Glutamatergic neuron (in vitro differentiated cells): ENCODE measurements around the gene TMBIM4. TPM values are rescaled to one million over a fixed set of nuclear protein-coding genes. Genes with fewer than 3 reads are reported as not detected.

Source experiments
- DNase-seq: peaks from one replicate; pipeline ENCODE4 v3.0.0; 2022
- H3K27ac Mint-ChIP-seq: one replicate; pipeline ENCODE4 v1.8.0; 2020; ENCODE audit warnings: mild to moderate bottlenecking, mixed read lengths, inconsistent platforms; ENCODE audit not compliant: unreplicated experiment
- H3K27me3 Mint-ChIP-seq: one replicate; pipeline ENCODE4 v1.8.0; 2020; ENCODE audit warnings: mild to moderate bottlenecking, moderate library complexity, mixed read lengths, inconsistent platforms; ENCODE audit not compliant: unreplicated experiment
- H3K36me3 Mint-ChIP-seq: one replicate; pipeline ENCODE4 v1.8.0; 2020; ENCODE audit warnings: mild to moderate bottlenecking, mixed read lengths, inconsistent platforms; ENCODE audit not compliant: unreplicated experiment
- H3K4me1 Mint-ChIP-seq: one replicate; pipeline ENCODE4 v1.8.0; 2020; ENCODE audit warnings: mild to moderate bottlenecking, low read depth, mixed read lengths, inconsistent platforms; ENCODE audit not compliant: unreplicated experiment
- H3K4me3 Mint-ChIP-seq: one replicate; pipeline ENCODE4 v1.8.0; 2020; ENCODE audit warnings: mild to moderate bottlenecking, mixed read lengths, inconsistent platforms; ENCODE audit not compliant: unreplicated experiment
- H3K9me3 Mint-ChIP-seq: one replicate; pipeline ENCODE4 v1.8.0; 2020; ENCODE audit warnings: mild to moderate bottlenecking, moderate library complexity, mixed read lengths, inconsistent platforms; ENCODE audit not compliant: unreplicated experiment
- CTCF ChIP-seq: fragments of 200-600 bp; sonication (generic); IDR thresholded peaks from one replicate; pipeline ENCODE4 v1.5.0; 2021; ENCODE audit not compliant: partially characterized antibody, unreplicated experiment
- total RNA-seq: library from RNA; stranded (reverse); fragmentation: NEBNext Ultra II Directional; extraction: Animal tissue kit (Norgen Biotek cat#: 25700); gene quantifications from one replicate; pipeline ENCODE4 v1.2.1, GENCODE V29; 2021; ENCODE audit not compliant: unreplicated experiment

Gene TMBIM4
- total RNA-seq, 1 donor from 2014 or later: 26.6 TPM

- Mint-ChIP-seq H3K4me1 (peaks cover 3% of the 10 kb centered on the region), H3K27me3 (no peaks in the 10 kb centered on the region), H3K36me3 (no peaks in the 10 kb centered on the region), H3K27ac (no peak overlapping the region), H3K9me3 (no peaks in the 10 kb centered on the region), H3K4me3 (no peak overlapping the region)
- DNase-seq: no peak
- TF ChIP-seq CTCF: no peak
These were observed 27.0 kb upstream of the TMBIM4 start for GRCh38 chr12:66196806-66197205.

- H3K36me3 Mint-ChIP-seq: no peaks in the 10 kb centered on the region
- H3K4me3 Mint-ChIP-seq: no peak overlapping the region
- no peak for DNase-seq
- no peaks in the 10 kb centered on the region for H3K9me3 Mint-ChIP-seq
- peaks cover 3% of the 10 kb centered on the region for H3K4me1 Mint-ChIP-seq
- TF ChIP-seq CTCF: no peak
- H3K27ac Mint-ChIP-seq: no peak overlapping the region
- H3K27me3 Mint-ChIP-seq: no peaks in the 10 kb centered on the region
These were observed 25.4 kb upstream of the TMBIM4 start for GRCh38 chr12:66195242-66195641.

GRCh38 chr12:66194122-66194521 is 24.3 kb upstream of the TMBIM4 start:
- Mint-ChIP-seq H3K27ac (no peak overlapping the region), H3K27me3 (no peaks in the 10 kb centered on the region), H3K4me3 (no peak overlapping the region), H3K9me3 (no peaks in the 10 kb centered on the region), H3K36me3 (no peaks in the 10 kb centered on the region), H3K4me1 (peaks cover 3% of the 10 kb centered on the region)
- no peak for TF ChIP-seq CTCF
- DNase-seq: no peak

GRCh38 chr12:66191547-66192126 is 21.8 kb upstream of the TMBIM4 start:
- Mint-ChIP-seq H3K4me1 (no peaks in the 10 kb centered on the region), H3K27me3 (no peaks in the 10 kb centered on the region), H3K4me3 (no peak overlapping the region), H3K36me3 (no peaks in the 10 kb centered on the region), H3K27ac (no peak overlapping the region), H3K9me3 (peaks cover 4% of the 10 kb centered on the region)
- no peak for DNase-seq
- no peak for TF ChIP-seq CTCF

- Mint-ChIP-seq H3K27ac (no peak overlapping the region), H3K27me3 (peaks cover 2% of the 10 kb centered on the region), H3K4me3 (peak overlapping the region; percentile 75), H3K9me3 (peaks cover 4% of the 10 kb centered on the region), H3K36me3 (peaks cover 5% of the 10 kb centered on the region), H3K4me1 (no peaks in the 10 kb centered on the region)
- no peak for DNase-seq
- TF ChIP-seq CTCF: no peak
These were observed 20.9 kb upstream of the TMBIM4 start for GRCh38 chr12:66190519-66191370.
